Duodenal mucosa (tissue), 2 donors: Measurements from ENCODE around the gene OAS3.

Source experiments
- H3K27ac ChIP-seq: one replicate; pipeline ENCODE4 v1.7.0; 2013; ENCODE audit warnings: low read depth, low read length
- H3K27me3 ChIP-seq, 2 donors: one replicate each; pipeline ENCODE4 v1.7.0; 2013; ENCODE audit warnings: low read length in 2 of 2, control low read depth in 1 of 2; ENCODE audit not compliant: insufficient read depth in 2 of 2, control insufficient read depth in 1 of 2
- H3K36me3 ChIP-seq, 2 donors: one replicate each; pipeline ENCODE4 v1.7.0; 2013; ENCODE audit warnings: low read length in 2 of 2, control low read depth in 1 of 2; ENCODE audit not compliant: insufficient read depth in 2 of 2, control insufficient read depth in 1 of 2
- H3K4me1 ChIP-seq, 2 donors: one replicate each; pipeline ENCODE4 v1.7.0; 2013; ENCODE audit warnings: low read length in 2 of 2, control low read depth in 1 of 2; ENCODE audit not compliant: insufficient read depth in 2 of 2, control insufficient read depth in 1 of 2
- H3K4me3 ChIP-seq, 2 donors: one replicate each; pipeline ENCODE4 v1.7.0; 2013; ENCODE audit warnings: low read length in 2 of 2, low read depth in 1 of 2
- H3K9ac ChIP-seq, 2 donors: one replicate each; pipeline ENCODE4 v1.7.0; 2013; ENCODE audit warnings: low read length in 2 of 2, low read depth in 1 of 2
- H3K9me3 ChIP-seq, 2 donors: one replicate each; pipeline ENCODE4 v1.7.0; 2013; ENCODE audit warnings: low read length in 2 of 2, control low read depth in 1 of 2; ENCODE audit not compliant: control insufficient read depth in 1 of 2

OAS3 gene

GRCh38 chr12:113005762-113006161, 67.5 kb downstream of the OAS3 start:
- no peak overlapping the region for H3K27ac ChIP-seq
- no peak overlapping the region for H3K9ac ChIP-seq
- H3K4me3 ChIP-seq: no peak overlapping the region
- no peaks in the 10 kb centered on the region for H3K9me3 ChIP-seq
- no peaks in the 10 kb centered on the region for H3K4me1 ChIP-seq
- H3K27me3 ChIP-seq: no peaks in the 10 kb centered on the region
- H3K36me3 ChIP-seq: peaks cover 9 to 32% of the 10 kb centered on the region in 2 donors

- Histone ChIP-seq H3K4me1 (no peaks in the 10 kb centered on the region), H3K36me3 (peaks cover 9 to 33% of the 10 kb centered on the region in 2 donors)
Measured at GRCh38 chr12:113006206-113006605, 67.9 kb downstream of the OAS3 start.

GRCh38 chr12:113006641-113007040, 68.4 kb downstream of the OAS3 start:
- no peaks in the 10 kb centered on the region for H3K4me1 ChIP-seq
- H3K9ac ChIP-seq: no peak overlapping the region
- no peak overlapping the region for H3K4me3 ChIP-seq
- H3K9me3 ChIP-seq: peaks cover 2 to 5% of the 10 kb centered on the region in 2 donors
- H3K27me3 ChIP-seq: no peaks in the 10 kb centered on the region
- peaks cover 9 to 35% of the 10 kb centered on the region in 2 donors for H3K36me3 ChIP-seq
- no peak overlapping the region for H3K27ac ChIP-seq

More at GRCh38 chr12:113006206-113006605, 67.9 kb downstream of the OAS3 start:
- no peak overlapping the region for H3K9ac ChIP-seq
- no peaks in the 10 kb centered on the region for H3K27me3 ChIP-seq
- no peak overlapping the region for H3K27ac ChIP-seq
- H3K4me3 ChIP-seq: no peak overlapping the region
- H3K9me3 ChIP-seq: peaks cover 1% of the 10 kb centered on the region in 2 donors

GRCh38 chr12:113007166-113007565, 68.9 kb downstream of the OAS3 start:
- Histone ChIP-seq H3K27ac (no peak overlapping the region), H3K9ac (no peak overlapping the region), H3K4me3 (no peak overlapping the region), H3K4me1 (no peaks in the 10 kb centered on the region), H3K9me3 (peaks cover 2 to 5% of the 10 kb centered on the region in 2 donors), H3K36me3 (peaks cover 9 to 35% of the 10 kb centered on the region in 2 donors), H3K27me3 (no peaks in the 10 kb centered on the region)

- Histone ChIP-seq H3K4me1 (no peaks in the 10 kb centered on the region), H3K9ac (no peak overlapping the region), H3K27me3 (no peaks in the 10 kb centered on the region), H3K36me3 (peaks cover 9 to 29% of the 10 kb centered on the region in 2 donors), H3K4me3 (no peak overlapping the region), H3K9me3 (peaks cover 2 to 5% of the 10 kb centered on the region in 2 donors), H3K27ac (no peak overlapping the region)
Measured at GRCh38 chr12:113010701-113011100, 72.4 kb downstream of the OAS3 start.

- Histone ChIP-seq H3K27me3 (no peaks in the 10 kb centered on the region), H3K4me3 (no peak overlapping the region), H3K9me3 (peaks cover 2 to 5% of the 10 kb centered on the region in 2 donors), H3K4me1 (no peaks in the 10 kb centered on the region), H3K9ac (no peak overlapping the region), H3K36me3 (peaks cover 2 to 7% of the 10 kb centered on the region in 2 donors), H3K27ac (no peak overlapping the region)
Measured at GRCh38 chr12:113014565-113014964, 76.3 kb downstream of the OAS3 start.

GRCh38 chr12:113016796-113017195, 78.5 kb downstream of the OAS3 start:
- no peak overlapping the region for H3K9ac ChIP-seq
- no peaks in the 10 kb centered on the region for H3K4me1 ChIP-seq
- H3K4me3 ChIP-seq: no peak overlapping the region
- H3K9me3 ChIP-seq: no peaks in the 10 kb centered on the region
- H3K27ac ChIP-seq: no peak overlapping the region
- H3K36me3 ChIP-seq: no peaks in the 10 kb centered on the region
- H3K27me3 ChIP-seq: peaks cover 0 to 6% of the 10 kb centered on the region in 2 donors

GRCh38 chr12:113019025-113019424, 80.8 kb downstream of the OAS3 start:
- no peak overlapping the region for H3K27ac ChIP-seq
- peaks cover 0 to 6% of the 10 kb centered on the region in 2 donors for H3K27me3 ChIP-seq
- no peak overlapping the region for H3K4me3 ChIP-seq
- H3K4me1 ChIP-seq: no peaks in the 10 kb centered on the region
- no peak overlapping the region for H3K9ac ChIP-seq
- no peaks in the 10 kb centered on the region for H3K36me3 ChIP-seq
- no peaks in the 10 kb centered on the region for H3K9me3 ChIP-seq

GRCh38 chr12:113021500-113021899, 83.2 kb downstream of the OAS3 start:
- no peaks in the 10 kb centered on the region for H3K9me3 ChIP-seq
- H3K36me3 ChIP-seq: no peaks in the 10 kb centered on the region
- H3K4me3 ChIP-seq: no peak overlapping the region
- H3K27ac ChIP-seq: no peak overlapping the region
- no peaks in the 10 kb centered on the region for H3K4me1 ChIP-seq
- no peak overlapping the region for H3K9ac ChIP-seq
- peaks cover 0 to 6% of the 10 kb centered on the region in 2 donors for H3K27me3 ChIP-seq
